H1 (cell line): ENCODE results near the gene WDFY3. TPM values are rescaled to one million over a fixed set of nuclear protein-coding genes. Genes with fewer than 3 reads are reported as not detected.

Source experiments
- CTCF ChIA-PET: fragments of 300-600 bp; sonication (Branson Sonifier 250); formaldehyde crosslinking; loops from one replicate; lab custom pipeline; 2021; ENCODE audit not compliant: partially characterized antibody; lab: Charles Lee
- POLR2A ChIA-PET: fragments of 300-600 bp; sonication (Branson Sonifier 250); formaldehyde crosslinking; loops from one replicate; lab custom pipeline; 2021; ENCODE audit warnings: inconsistent platforms; ENCODE audit not compliant: partially characterized antibody; lab: Charles Lee
- DNase-seq, 2 experiments: peaks; one replicate each; pipeline versions ENCODE4 v3.0.0 to v3.0.0-alpha.2; 2010 to 2022; ENCODE audit warnings: low spot score in 2 of 2, low read depth in 1 of 2, mixed read lengths in 1 of 2
- FAIRE-seq: peaks from 2 replicates; lab custom pipeline; 2011; peaks lifted over from hg19 to GRCh38; lab: Jason Lieb, UNC
- H2AFZ ChIP-seq: 2 replicates; pipeline ENCODE4 v1.8.1; 2012; ENCODE audit warnings: low read length, inconsistent platforms
- H2AK5ac ChIP-seq: 2 replicates; pipeline ENCODE4 v1.6.1; 2013; ENCODE audit warnings: low read depth, low read length
- H2BK120ac ChIP-seq: replicated peaks from 2 replicates; pipeline ENCODE3; 2013; ENCODE audit warnings: low read depth, low read length, inconsistent platforms
- H2BK12ac ChIP-seq: 2 replicates; pipeline ENCODE4 v1.6.1; 2013; ENCODE audit warnings: low read depth, low read length
- H2BK15ac ChIP-seq: 2 replicates; pipeline ENCODE4 v1.6.1; 2013; ENCODE audit warnings: low read length
- H2BK20ac ChIP-seq: 2 replicates; pipeline ENCODE4 v1.6.1; 2013; ENCODE audit warnings: low read length
- H2BK5ac ChIP-seq: 2 replicates; pipeline ENCODE4 v1.6.1; 2013; ENCODE audit warnings: low read depth, low read length
- H3K14ac ChIP-seq: 2 replicates; pipeline ENCODE4 v1.6.1; 2013; ENCODE audit warnings: inconsistent platforms; ENCODE audit not compliant: insufficient read length
- H3K18ac ChIP-seq: 2 replicates; pipeline ENCODE4 v1.6.1; 2013; ENCODE audit warnings: low read length; ENCODE audit errors: extremely low read depth
- H3K23ac ChIP-seq: 2 replicates; pipeline ENCODE4 v1.6.1; 2013; ENCODE audit warnings: inconsistent platforms; ENCODE audit not compliant: insufficient read length
- H3K23me2 ChIP-seq: 2 replicates; pipeline ENCODE4 v1.6.1; 2013; ENCODE audit warnings: low read depth, low read length
- H3K27ac ChIP-seq: 2 replicates; pipeline ENCODE4 v1.6.1; 2011; ENCODE audit warnings: low read depth, low read length, inconsistent platforms
- H3K27me3 ChIP-seq, 4 experiments: replicated peaks in 1 of 4; 1 replicate in 1 of 4; 2 replicates in 3 of 4; pipeline versions ENCODE4 v1.6.1 to v1.8.1; 2011 to 2013; ENCODE audit warnings: low read length in 3 of 4, mild to moderate bottlenecking in 3 of 4, inconsistent platforms in 2 of 4, mixed read lengths in 2 of 4, moderate library complexity in 1 of 4; ENCODE audit not compliant: control insufficient read depth in 3 of 4, insufficient read depth in 3 of 4; ENCODE audit errors: extremely low read depth in 1 of 4
- H3K36me3 ChIP-seq, 4 experiments: 2 replicates each; pipeline versions ENCODE4 v1.6.1 to v1.8.1; 2011 to 2013; ENCODE audit warnings: mild to moderate bottlenecking in 4 of 4, low read length in 3 of 4, moderate library complexity in 2 of 4, control low read depth in 1 of 4, inconsistent platforms in 1 of 4; ENCODE audit not compliant: insufficient read depth in 4 of 4, control insufficient read depth in 2 of 4
- H3K4ac ChIP-seq: replicated peaks from 2 replicates; pipeline ENCODE3; 2013; ENCODE audit warnings: low read length, low read depth, mixed read lengths, inconsistent platforms; ENCODE audit not compliant: insufficient read length
- H3K4me1 ChIP-seq, 4 experiments: replicated peaks in 1 of 4; 1 replicate in 1 of 4; 2 replicates in 3 of 4; pipeline versions ENCODE4 v1.6.1 to v1.8.1; 2011 to 2013; ENCODE audit warnings: low read length in 3 of 4, inconsistent platforms in 2 of 4, mixed read lengths in 1 of 4; ENCODE audit not compliant: insufficient read depth in 4 of 4, control insufficient read depth in 3 of 4
- H3K4me2 ChIP-seq, 2 experiments: 2 replicates each; pipeline versions ENCODE4 v1.6.1 to v1.8.1; 2011 to 2013; ENCODE audit warnings: low read depth in 2 of 2, low read length in 2 of 2, control low read depth in 1 of 2, inconsistent platforms in 1 of 2, mild to moderate bottlenecking in 1 of 2; ENCODE audit not compliant: insufficient read depth in 1 of 2
- H3K4me3 ChIP-seq, 4 experiments: fragments of 200-600, 300-600 bp in 1 of 4; sonication (generic), shearing (Covaris generic), sonication (Bioruptor Twin) in 1 of 4; 2 replicates each; pipeline versions ENCODE4 v1.5.1 to v1.8.1; 2011 to 2016; ENCODE audit warnings: low read length in 4 of 4, low read depth in 3 of 4, control low read depth in 2 of 4, inconsistent platforms in 2 of 4, mild to moderate bottlenecking in 2 of 4, mixed read lengths in 1 of 4, moderate library complexity in 1 of 4; ENCODE audit not compliant: insufficient read depth in 2 of 4; ENCODE audit errors: extremely low read depth in 1 of 4
- H3K56ac ChIP-seq: replicated peaks from 2 replicates; pipeline ENCODE3; 2013; ENCODE audit warnings: low read depth, mild to moderate bottlenecking, mixed read lengths, low read length, inconsistent platforms; ENCODE audit not compliant: insufficient read length
- H3K79me1 ChIP-seq: 2 replicates; pipeline ENCODE4 v1.6.1; 2013; ENCODE audit warnings: low read depth, low read length, control low read depth
- H3K79me2 ChIP-seq, 2 experiments: 2 replicates each; pipeline versions ENCODE4 v1.6.1 to v1.8.1; 2012 to 2013; ENCODE audit warnings: low read length in 2 of 2, mild to moderate bottlenecking in 2 of 2, inconsistent platforms in 1 of 2; ENCODE audit not compliant: insufficient read depth in 2 of 2, control insufficient read depth in 1 of 2
- H3K9ac ChIP-seq, 4 experiments: replicated peaks in 1 of 4; 1 replicate in 1 of 4; 2 replicates in 3 of 4; pipeline versions ENCODE4 v1.6.1 to v1.8.1; 2011 to 2013; ENCODE audit warnings: low read depth in 3 of 4, low read length in 3 of 4, control low read depth in 2 of 4, mild to moderate bottlenecking in 2 of 4, moderate library complexity in 2 of 4, inconsistent platforms in 1 of 4; ENCODE audit errors: extremely low read depth in 1 of 4
- H3K9me3 ChIP-seq, 2 experiments: 2 replicates each; pipeline versions ENCODE4 v1.6.1 to v1.8.1; 2012 to 2013; ENCODE audit warnings: mild to moderate bottlenecking in 2 of 2, moderate library complexity in 2 of 2, control low read depth in 1 of 2, inconsistent platforms in 1 of 2, low read depth in 1 of 2, low read length in 1 of 2, mixed read lengths in 1 of 2; ENCODE audit not compliant: insufficient read depth in 2 of 2
- H4K20me1 ChIP-seq, 2 experiments: replicated peaks in 1 of 2; 2 replicates each; pipeline versions ENCODE3 to v1.8.1; 2011 to 2013; ENCODE audit warnings: inconsistent platforms in 2 of 2, low read length in 2 of 2, mild to moderate bottlenecking in 1 of 2; ENCODE audit not compliant: insufficient read depth in 2 of 2, control insufficient read depth in 1 of 2
- H4K5ac ChIP-seq: 2 replicates; pipeline ENCODE4 v1.6.1; 2013; ENCODE audit warnings: low read length, low read depth, mixed read lengths, inconsistent platforms; ENCODE audit not compliant: insufficient read length
- H4K8ac ChIP-seq: 2 replicates; pipeline ENCODE4 v1.8.0; 2013; ENCODE audit warnings: mild to moderate bottlenecking, moderate library complexity, low read length, inconsistent platforms; ENCODE audit not compliant: insufficient read depth; ENCODE audit errors: extremely low read depth
- H4K91ac ChIP-seq: replicated peaks from 2 replicates; pipeline ENCODE3; 2013; ENCODE audit warnings: low read length, mixed read lengths, inconsistent platforms; ENCODE audit not compliant: insufficient read length
- ASH2L ChIP-seq: fragments of 200-600, 300-600 bp; sonication (generic); IDR thresholded peaks from one replicate; pipeline ENCODE4 v1.7.1; 2017; ENCODE audit warnings: low read length
- CTBP2 ChIP-seq: IDR thresholded peaks from 2 replicates; pipeline ENCODE4 v1.7.0; 2011; ENCODE audit warnings: borderline replicate concordance, mild to moderate bottlenecking, moderate library complexity, mixed read lengths, low read length; ENCODE audit not compliant: insufficient read depth, insufficient read length
- EP300 ChIP-seq, 2 experiments: IDR thresholded peaks; 1 replicate in 1 of 2; 2 replicates in 1 of 2; pipeline ENCODE4 v1.6.1; 2011 to 2012; ENCODE audit warnings: low read depth in 2 of 2, low read length in 2 of 2, mild to moderate bottlenecking in 2 of 2, borderline replicate concordance in 1 of 2, inconsistent platforms in 1 of 2, moderate library complexity in 1 of 2
- GTF2F1 ChIP-seq: IDR thresholded peaks from 2 replicates; pipeline ENCODE4 v1.6.1; 2012; ENCODE audit warnings: low read depth, low read length, improper control_type of control experiment, borderline replicate concordance
- JUN ChIP-seq: IDR thresholded peaks from 2 replicates; pipeline ENCODE4 v1.6.1; 2011; ENCODE audit warnings: low read depth, mild to moderate bottlenecking, improper control_type of control experiment, low read length
- JUND ChIP-seq: IDR thresholded peaks from 2 replicates; pipeline ENCODE4 v1.6.1; 2011; ENCODE audit warnings: mild to moderate bottlenecking, improper control_type of control experiment, low read length
- KDM5A ChIP-seq: fragments of 200-600 bp; IDR thresholded peaks from 2 replicates; pipeline ENCODE4 v1.7.1; 2012; ENCODE audit warnings: mild to moderate bottlenecking, low read length, inconsistent platforms, mixed read lengths
- PHF8 ChIP-seq: fragments of 200-600 bp; sonication (generic); conservative IDR thresholded peaks from 2 replicates; pipeline ENCODE4 v1.7.1; 2012; ENCODE audit warnings: low read depth, mild to moderate bottlenecking, inconsistent platforms, low read length, moderate library complexity
- POLR2A ChIP-seq, 2 experiments: IDR thresholded peaks; 1 replicate in 1 of 2; 2 replicates in 1 of 2; pipeline ENCODE4 v1.6.1; 2011; ENCODE audit warnings: low read depth in 2 of 2, low read length in 2 of 2, mild to moderate bottlenecking in 2 of 2; ENCODE audit errors: control extremely low read depth in 1 of 2
- SP2 ChIP-seq: IDR thresholded peaks from 2 replicates; pipeline ENCODE4 v1.6.1; 2012; ENCODE audit warnings: mild to moderate bottlenecking, low read length, inconsistent platforms
- WGBS, 2 experiments: shearing (Covaris generic) in 1 of 2; methylation state at CpG; one replicate each; pipeline versions ENCODE4 v1.1.6 to v1.1.7; 2013 to 2015; ENCODE audit warnings: low lambda C conversion rate in 2 of 2, mixed read lengths in 2 of 2, inconsistent platforms in 1 of 2, low coverage in 1 of 2, missing lambda C conversion rate in 1 of 2; ENCODE audit not compliant: insufficient replicate concordance in 2 of 2, insufficient coverage in 1 of 2, insufficient read length in 1 of 2; ENCODE audit errors: extremely low coverage in 1 of 2, missing lambda C conversion rate in 1 of 2; 5-methylcytosine and 5-hydroxymethylcytosine counted together
- polyA plus RNA-seq, 7 experiments: library from polyadenylated mRNA; depleted of rRNA in 3 of 7; stranded (reverse) in 5 of 7; unstranded in 2 of 7; fragments of >200 nt in 5 of 7; fragments of 200-250 nt in 2 of 7; gene quantifications; 1 replicate in 5 of 7; 2 replicates in 1 of 7; 4 replicates in 1 of 7; pipeline versions ENCODE4 v1.2.1 to v1.2.3, GENCODE V29; 2011 to 2013; ENCODE audit warnings: missing spikeins in 2 of 7, mixed read lengths in 2 of 7
- total RNA-seq: library from RNA; stranded (reverse); fragmentation: NEBNext Ultra II Directional; extraction: Animal tissue kit (Norgen Biotek cat#: 25700); gene quantifications from 2 replicates; pipeline ENCODE4 v1.2.1, GENCODE V29; 2021
- TF ChIP-seq, protein P1 (sequence below): IDR thresholded peaks from 2 replicates; pipeline ENCODE4 v1.6.1; 2012; ENCODE audit warnings: inconsistent platforms

Gene WDFY3
- total and polyA plus RNA-seq, 2 of the 8 experiments (the other 6 are each of a cell fraction or from before 2014, with no cell fraction given): 25.6 to 62.4 TPM

DNA sequence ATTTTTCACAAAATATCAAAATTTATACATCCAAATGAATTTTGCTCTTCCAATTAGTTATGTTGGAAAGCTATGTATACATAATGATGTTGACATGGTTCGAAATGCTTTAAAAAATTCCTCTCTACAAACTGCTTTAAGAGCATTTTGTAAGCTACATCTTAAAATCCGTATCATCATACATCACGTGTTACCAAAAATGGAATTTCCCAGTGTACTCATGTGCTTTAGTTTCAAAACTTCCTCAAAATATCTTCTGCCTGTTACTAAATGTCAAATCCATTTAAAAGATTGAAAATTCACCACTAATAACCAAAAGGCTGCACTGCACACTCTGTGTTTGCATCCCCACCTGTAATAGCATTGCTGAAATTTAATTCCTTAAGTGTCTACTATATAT is 87.9 kb downstream of the WDFY3 start:
- WGBS, 2 experiments: 89% methylated on average over 3 of the region's 3 CpGs; no CpG with 5 or more reads in 1 of the 2 experiments

More for the DNA sequence above, 87.9 kb downstream of the WDFY3 start:
- H4K91ac ChIP-seq: no peak overlapping the region
- no peak overlapping the region for H2AK5ac ChIP-seq
- H3K56ac ChIP-seq: no peak overlapping the region
- no peak overlapping the region for H3K18ac ChIP-seq
- peaks cover 0 to 5% of the 10 kb centered on the region in 2 experiments; a peak in 2 of 4 replicates for H3K79me2 ChIP-seq
- no peak overlapping the region for H4K8ac ChIP-seq
- H3K14ac ChIP-seq: no peak overlapping the region
- H4K5ac ChIP-seq: no peak overlapping the region
- no peak overlapping the region for H2BK12ac ChIP-seq
- H3K4me2 ChIP-seq: no peak overlapping the region
- H3K4ac ChIP-seq: no peak overlapping the region
- H2BK15ac ChIP-seq: no peak overlapping the region
- H4K20me1 ChIP-seq: no peaks in the 10 kb centered on the region
- no peak overlapping the region for H3K4me3 ChIP-seq
- no peaks in the 10 kb centered on the region for H3K36me3 ChIP-seq
- ChIA-PET POLR2A (no interaction called here), CTCF (interaction anchor here (0.5 to 1.4 kb wide), 2 partner anchors 10 to 721 kb away, joined by 3 to 4 read pairs; no protein-coding TSS in a partner anchor)
- no peak overlapping the region for H3K27ac ChIP-seq
- H3K27me3 ChIP-seq: no peaks in the 10 kb centered on the region
- FAIRE-seq: no peak
- H2AFZ ChIP-seq: no peak overlapping the region
- H3K23me2 ChIP-seq: no peaks in the 10 kb centered on the region
- no peaks in the 10 kb centered on the region for H3K79me1 ChIP-seq
- DNase-seq: no peak
- H3K9ac ChIP-seq: no peak overlapping the region
- peaks cover 0 to 3% (median 1%) of the 10 kb centered on the region in 4 experiments; a peak in 1 of 7 replicates for H3K4me1 ChIP-seq
- no peak overlapping the region for H2BK5ac ChIP-seq
- no peak overlapping the region for H2BK20ac ChIP-seq
- H3K23ac ChIP-seq: no peak overlapping the region
- no peaks in the 10 kb centered on the region for H3K9me3 ChIP-seq
- no peak for TF ChIP-seq KDM5A
- TF ChIP-seq GTF2F1: no peak
- no peak for TF ChIP-seq JUND
- TF ChIP-seq, protein P1, sequence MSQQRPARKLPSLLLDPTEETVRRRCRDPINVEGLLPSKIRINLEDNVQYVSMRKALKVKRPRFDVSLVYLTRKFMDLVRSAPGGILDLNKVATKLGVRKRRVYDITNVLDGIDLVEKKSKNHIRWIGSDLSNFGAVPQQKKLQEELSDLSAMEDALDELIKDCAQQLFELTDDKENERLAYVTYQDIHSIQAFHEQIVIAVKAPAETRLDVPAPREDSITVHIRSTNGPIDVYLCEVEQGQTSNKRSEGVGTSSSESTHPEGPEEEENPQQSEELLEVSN: no peak
- TF ChIP-seq JUN: no peak
- no peak for TF ChIP-seq PHF8
- no peak for TF ChIP-seq CTBP2
- TF ChIP-seq SP2: no peak
- TF ChIP-seq EP300 (IDR thresholded peaks at IDR 0.05; ENCODE audit: borderline replicate concordance in 1 of 2, low read depth in 2 of 2, low read length in 2 of 2): no peak
- TF ChIP-seq POLR2A (IDR thresholded peaks at IDR 0.05; ENCODE audit: control extremely low read depth in 1 of 2, low read depth in 2 of 2, low read length in 2 of 2): no peak
- TF ChIP-seq ASH2L: no peak
- TF ChIP-seq, all 59 proteins: peak for 0
- H2BK120ac ChIP-seq: no peak overlapping the region
